Neural cell (in vitro differentiated cells): ENCODE data around the gene SMIM29.

Experiments used
- EP300 ChIP-seq: fragments of 450-650 bp; conservative IDR thresholded peaks from 2 replicates; pipeline ENCODE4 v1.6.1; 2014; ENCODE audit warnings: antibody characterized with exemption, mild to moderate bottlenecking, moderate library complexity; ENCODE audit not compliant: poor library complexity, severe bottlenecking
- EZH2 ChIP-seq: fragments of 200-600, 300-800 bp; shearing (Covaris generic), sonication (generic); IDR thresholded peaks from 2 replicates; pipeline ENCODE4 v1.6.1; 2014; ENCODE audit warnings: antibody characterized with exemption, low read length, borderline replicate concordance, mild to moderate bottlenecking; ENCODE audit not compliant: insufficient read depth, poor library complexity, severe bottlenecking
- MXI1 ChIP-seq: fragments of 450-650 bp; conservative IDR thresholded peaks from 2 replicates; pipeline ENCODE4 v1.6.1; 2014; ENCODE audit warnings: antibody characterized with exemption, mild to moderate bottlenecking; ENCODE audit not compliant: poor library complexity, severe bottlenecking
- POLR2AphosphoS5 ChIP-seq: IDR thresholded peaks from 2 replicates; pipeline ENCODE4 v1.6.1; 2012
- TAF1 ChIP-seq: IDR thresholded peaks from 2 replicates; pipeline ENCODE4 v1.6.1; 2012; ENCODE audit warnings: low read depth
- TF ChIP-seq, protein P1 (sequence below): fragments of 450-650 bp; IDR thresholded peaks from 2 replicates; pipeline ENCODE4 v1.5.1; 2014; ENCODE audit warnings: antibody characterized with exemption, mild to moderate bottlenecking, moderate library complexity; ENCODE audit not compliant: poor library complexity, severe bottlenecking

DNA sequence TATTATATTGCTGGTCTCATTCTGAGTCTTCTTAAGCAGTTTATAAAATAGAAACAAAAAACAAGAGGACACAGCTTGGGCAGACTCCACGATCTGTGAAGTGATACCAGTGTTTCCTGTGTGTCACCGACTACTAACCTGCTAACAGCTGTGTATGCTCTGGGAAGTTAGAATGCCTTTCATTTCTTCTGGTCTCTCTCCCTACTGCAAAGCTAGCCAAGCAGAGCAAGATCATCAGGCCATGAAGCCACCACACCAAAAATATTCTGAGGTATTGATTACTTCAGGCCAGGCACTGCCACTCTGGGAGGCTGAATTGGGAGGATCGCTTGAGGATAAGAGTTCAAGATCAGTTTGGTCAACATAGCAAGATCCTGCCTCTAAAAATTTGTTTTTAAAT lies 46.9 kb upstream of the SMIM29 start:
- TF ChIP-seq EZH2 (no peak), POLR2AphosphoS5 (no peak), MXI1 (no peak), TAF1 (no peak), EP300 (no peak)
- TF ChIP-seq, protein P1, sequence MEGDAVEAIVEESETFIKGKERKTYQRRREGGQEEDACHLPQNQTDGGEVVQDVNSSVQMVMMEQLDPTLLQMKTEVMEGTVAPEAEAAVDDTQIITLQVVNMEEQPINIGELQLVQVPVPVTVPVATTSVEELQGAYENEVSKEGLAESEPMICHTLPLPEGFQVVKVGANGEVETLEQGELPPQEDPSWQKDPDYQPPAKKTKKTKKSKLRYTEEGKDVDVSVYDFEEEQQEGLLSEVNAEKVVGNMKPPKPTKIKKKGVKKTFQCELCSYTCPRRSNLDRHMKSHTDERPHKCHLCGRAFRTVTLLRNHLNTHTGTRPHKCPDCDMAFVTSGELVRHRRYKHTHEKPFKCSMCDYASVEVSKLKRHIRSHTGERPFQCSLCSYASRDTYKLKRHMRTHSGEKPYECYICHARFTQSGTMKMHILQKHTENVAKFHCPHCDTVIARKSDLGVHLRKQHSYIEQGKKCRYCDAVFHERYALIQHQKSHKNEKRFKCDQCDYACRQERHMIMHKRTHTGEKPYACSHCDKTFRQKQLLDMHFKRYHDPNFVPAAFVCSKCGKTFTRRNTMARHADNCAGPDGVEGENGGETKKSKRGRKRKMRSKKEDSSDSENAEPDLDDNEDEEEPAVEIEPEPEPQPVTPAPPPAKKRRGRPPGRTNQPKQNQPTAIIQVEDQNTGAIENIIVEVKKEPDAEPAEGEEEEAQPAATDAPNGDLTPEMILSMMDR, result no peak
